ENCODE results near the gene ACADSB.

GRCh38 chr10:123019941-123020703 lies 11.3 kb downstream of the ACADSB start:
- TF ChIP-seq CTCF (IDR thresholded peaks at IDR 0.05 in 2 of 3, conservative IDR thresholded peaks at IDR 0.05 in 1 of 3; ENCODE audit: control insufficient read depth in 2 of 3, extremely low read depth in 1 of 3, insufficient read depth in 1 of 3, low read depth in 3 of 3, low read length in 3 of 3) (no peak), POLR2A (IDR thresholded peaks at IDR 0.05; ENCODE audit: low read depth, low read length) (no peak), ATF3 (IDR thresholded peaks at IDR 0.05; ENCODE audit: borderline replicate concordance, extremely low read depth, low read depth, low read length) (no peak), RCOR1 (conservative IDR thresholded peaks at IDR 0.05; ENCODE audit: low read depth, low read length) (no peak), RAD21 (IDR thresholded peaks at IDR 0.05; ENCODE audit: insufficient read depth, low read depth, low read length) (no peak), PAX5 (IDR thresholded peaks at IDR 0.05; ENCODE audit: borderline replicate concordance, low read depth, low read length) (no peak), CHD2 (IDR thresholded peaks at IDR 0.05; ENCODE audit: borderline replicate concordance, low read depth, low read length) (no peak)
